ENCODE data around the gene SPRED3.
"Not testable (repeated sequence)": the region's sequence is repeated elsewhere in the genome, so short reads cannot be mapped to it uniquely, and the experiment has no call there.

SPRED3 gene

DNA sequence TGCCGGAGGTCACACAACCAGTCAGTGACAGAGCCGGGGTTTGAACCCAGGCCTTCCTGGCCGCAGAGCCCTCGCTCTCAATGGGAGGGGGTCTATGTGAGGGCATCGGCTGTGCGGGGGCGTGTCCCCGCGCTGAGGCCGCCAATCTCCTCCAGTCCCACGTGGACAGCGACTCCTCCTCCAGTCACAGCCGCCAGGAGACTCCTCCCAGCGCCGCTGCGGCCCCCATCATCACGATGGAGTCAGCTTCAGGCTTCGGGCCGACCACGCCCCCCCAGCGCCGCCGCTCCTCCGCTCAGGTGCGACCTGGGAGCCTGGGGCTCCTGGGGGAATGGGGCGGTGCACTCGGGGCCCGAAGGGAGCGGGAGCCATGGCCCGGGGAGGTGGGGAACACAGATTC, 6.0 kb downstream of the SPRED3 start:
- DNase-seq = no peak

DNA sequence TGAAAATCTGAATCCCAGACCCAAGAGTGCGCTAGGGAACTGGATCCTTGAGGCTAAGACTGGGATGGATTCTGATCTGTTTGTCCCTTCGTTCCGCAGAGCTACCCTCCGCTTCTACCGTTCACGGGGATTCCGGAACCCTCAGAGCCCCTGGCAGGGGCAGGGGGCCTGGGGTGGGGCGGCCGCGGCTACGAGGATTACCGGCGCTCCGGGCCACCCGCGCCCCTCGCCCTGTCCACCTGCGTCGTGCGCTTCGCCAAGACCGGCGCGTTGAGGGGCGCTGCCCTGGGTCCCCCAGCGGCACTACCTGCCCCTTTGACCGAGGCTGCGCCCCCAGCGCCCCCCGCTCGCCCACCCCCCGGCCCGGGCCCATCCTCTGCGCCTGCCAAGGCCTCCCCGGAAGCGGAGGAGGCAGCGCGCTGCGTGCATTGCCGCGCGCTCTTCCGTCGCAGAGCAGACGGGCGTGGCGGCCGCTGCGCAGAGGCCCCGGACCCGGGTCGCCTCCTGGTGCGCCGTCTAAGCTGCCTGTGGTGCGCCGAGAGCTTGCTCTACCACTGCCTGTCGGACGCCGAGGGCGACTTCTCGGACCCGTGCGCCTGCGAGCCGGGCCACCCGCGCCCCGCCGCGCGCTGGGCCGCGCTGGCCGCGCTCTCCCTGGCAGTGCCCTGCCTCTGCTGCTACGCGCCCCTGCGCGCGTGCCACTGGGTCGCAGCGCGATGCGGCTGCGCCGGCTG, 7.1 kb downstream of the SPRED3 start:
- no peak for DNase-seq

DNA sequence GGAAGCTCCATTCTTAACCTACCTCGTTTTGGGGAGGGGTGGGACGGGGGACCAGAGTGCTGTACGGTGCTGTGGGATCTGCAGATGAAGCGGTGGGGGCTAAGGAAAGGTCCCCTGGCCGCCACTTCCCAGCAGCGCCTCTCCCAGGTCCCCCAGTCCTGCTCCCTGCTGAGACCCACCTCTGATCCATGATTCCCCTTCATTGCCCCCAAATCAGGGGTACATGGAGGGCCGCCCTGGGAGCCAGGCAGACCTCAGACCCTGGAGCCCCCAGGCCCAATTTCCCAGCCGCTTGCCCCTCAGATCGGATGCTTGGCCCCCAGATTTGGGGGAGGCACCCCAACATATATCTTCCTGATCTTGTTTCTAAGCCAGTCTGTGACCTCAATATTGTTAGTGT, 10.6 kb downstream of the SPRED3 start:
- DNase-seq = no peak

DNA sequence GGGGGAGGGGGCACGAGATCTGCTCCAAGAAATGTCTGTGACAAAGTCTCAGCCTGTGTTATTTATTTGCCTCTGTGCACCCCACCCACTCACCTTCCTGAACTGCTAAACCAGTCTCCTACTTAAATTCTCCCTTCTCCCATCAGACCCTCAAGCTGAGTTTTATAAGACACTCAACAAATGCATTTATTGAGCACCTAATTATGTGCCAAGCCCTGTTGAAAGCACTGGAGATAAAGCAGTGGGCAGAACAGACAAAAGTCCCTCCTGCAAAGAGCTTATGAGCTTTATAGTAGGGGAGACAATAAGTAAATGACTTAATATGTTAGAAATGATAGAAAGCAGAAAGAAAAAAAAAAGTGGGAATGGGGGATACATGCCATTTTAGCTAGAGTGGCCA, 11.0 kb downstream of the SPRED3 start:
- no peak for DNase-seq

DNA sequence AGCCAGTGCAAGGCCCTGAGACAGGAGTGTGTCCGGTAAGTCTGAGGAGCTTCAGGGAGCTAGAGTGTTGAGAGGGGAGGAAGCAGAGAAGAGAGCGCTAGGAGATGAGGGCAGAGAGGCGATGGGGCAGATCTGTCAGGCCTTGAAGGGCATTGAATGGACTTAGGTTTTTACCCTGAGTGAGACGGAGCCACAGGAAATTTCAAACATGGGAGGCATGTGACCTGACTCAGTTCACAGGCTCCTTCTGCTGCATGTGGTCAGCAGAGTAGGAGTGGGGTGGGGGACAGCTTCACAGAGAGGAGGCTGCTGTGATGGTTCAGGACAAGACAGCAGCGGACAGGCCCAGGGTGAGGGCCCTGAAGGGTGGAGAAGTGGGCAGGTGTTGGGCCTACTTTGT, 11.9 kb downstream of the SPRED3 start:
- DNase-seq = no peak

DNA sequence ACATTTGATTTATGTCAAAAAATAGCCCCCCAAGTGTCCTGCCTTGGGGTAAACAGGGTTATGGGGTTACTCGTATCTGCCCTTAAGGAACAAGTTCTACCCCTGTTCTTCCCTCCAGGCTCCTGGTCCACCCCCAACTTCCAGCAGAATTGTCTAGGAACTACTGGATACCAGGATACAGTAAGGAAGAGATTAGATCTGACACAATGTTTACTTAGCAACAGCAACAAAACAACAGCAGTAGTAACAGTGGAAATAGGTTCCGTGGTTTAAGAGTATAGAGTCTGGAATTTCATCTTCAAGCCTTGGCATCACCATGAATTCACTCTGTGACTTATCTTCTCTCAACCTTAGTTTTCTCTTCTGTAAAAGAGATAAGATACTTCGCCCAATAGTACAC, 12.7 kb downstream of the SPRED3 start:
- no peak for DNase-seq

DNA sequence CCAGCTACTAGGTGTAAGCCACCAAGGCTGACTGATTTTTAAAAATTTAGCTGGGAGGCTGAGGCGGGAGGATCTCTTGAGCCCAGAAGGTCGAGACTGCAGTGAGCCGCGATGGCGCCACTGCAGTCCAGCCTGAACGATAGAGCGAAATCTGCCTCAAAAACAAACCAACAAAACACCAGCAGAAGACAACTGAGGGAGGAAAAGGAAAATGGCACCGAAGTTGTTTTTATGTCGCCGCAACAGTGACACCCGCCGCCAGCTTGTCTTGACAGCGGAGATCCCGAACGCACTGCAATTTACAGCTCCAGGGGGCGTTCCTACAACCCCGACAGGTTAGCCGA, 14.1 kb downstream of the SPRED3 start:
- DNase-seq = no peak

DNA sequence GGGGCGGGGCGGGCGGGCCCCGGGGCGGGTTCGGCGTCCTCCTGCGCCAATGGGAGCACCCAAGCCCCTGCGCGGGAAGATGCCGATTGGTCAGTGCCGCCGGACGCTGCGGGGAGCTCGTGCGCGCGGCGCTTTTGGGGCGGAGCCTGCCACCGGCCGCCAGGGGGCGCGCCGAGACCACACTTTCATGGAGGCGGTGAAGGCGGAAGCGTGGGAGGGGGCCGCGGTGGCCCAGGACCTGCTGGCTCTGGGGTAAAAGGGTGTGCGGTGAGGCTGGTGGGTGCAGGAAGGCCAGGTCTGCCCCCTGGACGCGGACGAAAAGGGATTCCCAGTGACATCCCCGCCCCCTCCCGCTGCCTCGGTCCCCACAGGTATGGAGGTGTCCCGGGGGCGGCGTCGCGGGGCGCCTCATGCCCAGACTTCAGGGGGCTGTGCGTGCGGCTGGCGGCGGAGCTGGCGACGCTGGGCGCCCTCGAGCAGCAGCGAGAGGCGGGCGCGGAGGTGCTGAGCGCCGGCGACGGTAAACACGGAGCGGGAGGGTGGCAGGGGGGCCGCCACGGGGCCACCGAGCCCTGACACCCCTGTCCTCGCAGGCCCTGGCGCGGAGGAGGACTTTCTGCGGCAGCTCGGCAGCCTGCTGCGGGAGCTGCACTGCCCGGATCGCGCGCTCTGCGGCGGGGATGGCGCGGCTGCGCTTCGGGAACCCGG, 14.6 kb downstream of the SPRED3 start, which contains the start of gene FAM98C:
Gene FAM98C, plus strand, starts transcription at position 127 of the 708 bp plus-strand sequence. Its CDS starts 61 bp downstream, at position 188.
- peak; percentile 98 for DNase-seq

DNA sequence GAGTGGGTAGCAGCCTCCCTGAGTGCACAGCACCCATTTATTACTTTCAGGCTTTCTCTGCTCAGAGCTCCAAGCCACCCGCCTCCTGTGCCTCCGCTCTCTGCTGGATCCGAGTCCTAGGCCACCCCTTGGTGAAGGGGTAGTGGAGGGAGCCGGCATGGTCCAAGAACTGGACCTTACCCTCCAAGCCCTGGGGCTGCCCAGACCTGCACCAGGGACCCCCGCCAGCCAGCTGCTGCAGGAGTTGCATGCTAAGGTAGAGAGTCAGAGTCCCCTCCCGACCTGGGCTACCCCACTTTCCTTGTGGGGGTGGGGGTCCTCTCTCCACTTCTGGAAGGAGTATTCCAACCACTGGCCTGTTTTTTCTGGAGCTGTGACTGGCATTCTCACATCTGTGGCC, 16.4 kb downstream of the SPRED3 start:
- no peak for DNase-seq

DNA sequence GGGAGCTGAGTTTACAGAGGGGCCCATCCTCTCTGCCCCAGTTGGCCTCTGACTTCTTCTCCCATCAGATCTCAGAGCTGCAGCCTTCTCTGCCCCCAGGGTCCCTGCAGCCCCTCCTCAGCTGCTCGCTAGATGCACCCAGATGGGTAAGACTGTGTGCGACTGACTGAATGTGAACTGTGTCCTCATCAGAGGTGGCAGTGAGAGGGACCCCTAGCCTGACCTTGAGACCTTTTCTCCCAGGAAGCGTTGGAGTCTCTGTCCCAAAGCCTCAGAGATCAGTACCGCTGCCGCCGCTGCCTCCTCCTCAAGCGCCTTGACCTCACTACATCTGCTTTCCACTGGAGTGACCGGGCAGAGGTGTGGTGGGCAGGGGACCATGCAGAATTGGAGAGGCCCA, 16.8 kb downstream of the SPRED3 start:
- no peak for DNase-seq

DNA sequence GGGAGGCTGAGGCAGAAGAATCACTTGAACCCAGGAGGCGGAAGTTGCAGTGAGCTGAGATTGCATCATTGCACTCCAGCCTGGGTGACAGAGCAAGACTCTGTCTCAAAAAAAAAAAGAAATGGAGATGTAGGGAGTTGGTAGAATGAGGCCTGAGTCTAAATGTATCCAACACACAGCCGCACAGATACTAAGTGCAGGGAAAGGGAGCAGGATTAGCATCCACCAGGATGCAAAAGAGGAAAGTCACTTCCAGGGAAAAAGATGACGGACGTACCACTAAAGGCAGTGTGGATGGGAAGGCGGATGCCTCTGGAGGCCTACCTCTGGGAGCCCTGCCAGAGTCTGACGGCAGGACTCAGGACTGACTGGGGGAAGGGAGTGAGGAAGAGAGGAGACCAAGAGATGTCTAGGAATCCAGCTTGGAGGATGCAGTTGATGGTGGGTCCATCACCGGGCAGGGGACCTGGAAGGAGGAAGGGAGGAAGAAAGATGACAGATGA, 21.2 kb downstream of the SPRED3 start:
- DNase-seq = no peak

DNA sequence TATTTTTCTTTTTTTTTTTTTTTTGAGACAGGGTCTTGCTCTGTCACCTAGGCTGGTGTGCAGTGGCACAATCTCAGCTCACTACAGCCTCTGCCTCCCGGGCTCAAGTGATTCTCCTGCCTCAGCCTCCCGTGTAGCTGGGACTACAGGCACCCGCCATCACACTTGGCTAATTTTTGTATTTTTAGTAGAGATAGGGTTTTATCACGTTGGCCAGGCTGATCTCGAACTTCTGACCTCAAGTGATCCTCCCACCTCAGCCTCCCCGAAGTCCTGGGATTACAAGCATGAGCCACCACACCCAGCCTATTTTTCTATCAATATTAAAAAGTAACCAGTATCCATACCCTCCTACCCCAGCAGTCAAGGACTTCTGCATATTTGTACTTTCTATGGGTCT, 21.9 kb downstream of the SPRED3 start:
- DNase-seq = not testable (repeated sequence)

DNA sequence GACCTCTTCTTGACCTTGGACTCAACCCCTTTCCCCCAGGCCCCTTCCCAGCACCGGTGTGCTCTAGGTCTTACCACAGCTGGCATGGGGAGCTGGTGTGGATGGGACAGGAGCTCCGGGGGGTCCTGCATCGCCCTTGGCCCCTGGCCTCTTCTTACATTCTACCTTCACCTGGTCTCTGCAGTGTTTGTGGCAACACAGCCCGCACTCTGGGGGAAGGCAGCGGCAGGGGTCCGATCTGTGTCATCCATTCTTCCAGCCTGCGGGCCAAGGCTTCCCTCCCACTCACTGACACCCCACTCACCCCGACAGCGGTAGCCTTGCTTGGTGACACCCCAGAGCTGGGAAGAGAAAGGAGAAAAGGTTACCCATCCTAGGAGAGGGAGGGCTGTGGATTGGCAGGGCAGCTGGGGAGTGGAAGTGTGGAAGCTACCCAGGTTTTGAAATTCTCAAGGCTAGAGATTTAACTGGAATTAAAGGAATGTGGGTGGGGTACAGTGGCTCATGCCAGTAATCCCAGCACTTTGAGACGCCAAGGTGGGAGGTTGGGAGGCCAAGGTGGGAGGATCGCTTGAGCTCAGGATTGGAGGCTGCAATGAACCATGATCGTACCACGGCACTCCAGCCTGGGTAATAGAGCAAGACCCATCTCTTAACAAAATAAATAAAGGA, 22.7 kb downstream of the SPRED3 start:
- DNase-seq = no peak

DNA sequence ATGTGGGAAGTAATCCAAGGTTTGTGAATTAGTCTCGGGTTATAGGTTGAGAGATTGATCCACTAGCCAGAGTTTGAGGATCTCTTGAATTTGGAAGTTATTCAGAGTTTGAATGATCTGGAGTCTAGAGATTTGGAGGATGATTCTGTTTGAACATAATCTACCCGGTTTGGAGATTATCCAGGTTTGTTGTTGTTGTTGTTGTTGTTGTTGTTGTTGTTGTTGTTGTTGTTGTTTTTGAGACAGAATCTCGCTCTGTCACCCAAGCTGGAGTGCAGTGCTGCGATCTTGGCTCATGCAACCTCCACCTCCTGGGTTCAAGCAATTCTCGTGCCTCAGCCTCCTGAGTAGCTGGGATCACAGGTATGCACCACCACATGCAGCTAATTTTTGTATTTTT, 23.4 kb downstream of the SPRED3 start:
- not testable (repeated sequence) for DNase-seq

DNA sequence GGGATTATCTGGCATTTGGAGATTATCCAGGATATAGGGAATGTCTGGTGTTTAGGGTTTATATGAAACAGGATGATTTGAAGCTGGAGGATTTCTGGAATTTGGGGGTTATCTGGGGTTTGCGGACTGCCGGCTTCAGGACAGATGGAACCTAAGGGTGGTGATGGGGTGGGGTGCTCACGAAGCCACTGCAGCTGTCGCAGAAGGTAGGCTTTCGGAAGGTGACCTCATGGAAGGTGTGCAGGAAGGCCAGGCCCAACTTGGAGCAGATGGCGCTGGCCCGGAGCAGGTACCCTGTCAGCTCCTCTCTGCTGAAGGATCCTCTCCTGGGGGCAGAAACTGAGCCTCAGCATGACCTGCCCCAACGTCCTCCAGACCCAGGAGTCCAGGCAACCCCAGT, 24.0 kb downstream of the SPRED3 start:
- no peak for DNase-seq

DNA sequence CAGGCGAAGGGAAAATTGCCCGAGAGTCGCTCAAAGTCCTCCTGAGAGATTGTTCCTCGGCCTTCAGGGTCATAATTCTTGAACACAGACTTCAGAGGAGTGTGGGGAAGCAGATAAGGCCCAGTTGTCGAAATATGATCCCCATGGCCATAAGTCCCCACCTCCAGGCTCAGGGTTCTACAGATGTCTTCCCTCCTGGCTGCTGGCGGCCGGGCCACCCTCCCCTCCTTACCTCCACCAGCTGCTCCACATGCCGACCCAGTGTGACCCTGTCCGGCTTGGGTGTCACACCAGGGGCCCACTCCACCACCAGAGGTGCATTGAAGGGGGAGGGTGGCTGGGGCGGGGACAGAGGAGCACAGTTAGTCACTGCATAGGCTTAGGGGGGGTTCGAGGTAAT, 24.5 kb downstream of the SPRED3 start:
- DNase-seq = no peak

DNA sequence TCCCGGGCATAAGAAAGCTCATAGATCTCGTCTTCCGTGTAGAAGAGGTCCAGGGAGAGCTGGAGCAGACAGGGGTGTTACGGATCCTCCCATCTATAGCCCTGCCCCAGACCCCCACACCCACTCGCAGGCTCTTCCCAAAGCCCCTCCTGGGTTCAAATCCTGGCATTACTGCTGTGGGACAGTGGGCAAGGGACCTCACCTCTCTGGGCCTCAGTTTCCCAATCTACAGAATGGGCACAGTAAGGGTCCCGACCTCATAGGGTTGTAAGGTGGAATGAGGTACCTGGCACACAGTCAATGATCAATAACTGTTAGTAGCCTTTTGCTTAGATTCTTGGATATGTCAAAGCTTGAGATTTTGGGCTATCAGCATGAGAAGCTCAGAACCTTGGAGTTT, 24.9 kb downstream of the SPRED3 start:
- DNase-seq = no peak

DNA sequence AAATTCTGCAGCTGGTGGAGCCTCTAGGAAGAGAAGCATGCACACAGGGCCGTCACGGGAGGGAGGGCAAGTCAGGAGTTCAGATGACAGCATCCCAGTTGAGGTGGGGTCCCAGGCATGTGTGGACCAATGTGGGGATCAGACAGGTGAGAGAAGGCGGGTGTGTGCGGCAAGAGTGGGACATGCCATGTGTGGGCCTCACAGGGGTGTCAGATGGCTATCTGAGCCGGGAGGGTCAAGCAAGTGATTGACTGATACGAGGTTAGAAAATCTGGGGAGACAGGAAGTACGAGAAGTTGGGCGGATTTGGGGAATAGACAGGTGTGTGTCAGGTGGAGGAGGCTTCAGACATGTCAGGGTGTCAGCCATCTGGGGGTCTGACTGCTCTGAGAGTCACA, 28.6 kb downstream of the SPRED3 start:
- DNase-seq = no peak

DNA sequence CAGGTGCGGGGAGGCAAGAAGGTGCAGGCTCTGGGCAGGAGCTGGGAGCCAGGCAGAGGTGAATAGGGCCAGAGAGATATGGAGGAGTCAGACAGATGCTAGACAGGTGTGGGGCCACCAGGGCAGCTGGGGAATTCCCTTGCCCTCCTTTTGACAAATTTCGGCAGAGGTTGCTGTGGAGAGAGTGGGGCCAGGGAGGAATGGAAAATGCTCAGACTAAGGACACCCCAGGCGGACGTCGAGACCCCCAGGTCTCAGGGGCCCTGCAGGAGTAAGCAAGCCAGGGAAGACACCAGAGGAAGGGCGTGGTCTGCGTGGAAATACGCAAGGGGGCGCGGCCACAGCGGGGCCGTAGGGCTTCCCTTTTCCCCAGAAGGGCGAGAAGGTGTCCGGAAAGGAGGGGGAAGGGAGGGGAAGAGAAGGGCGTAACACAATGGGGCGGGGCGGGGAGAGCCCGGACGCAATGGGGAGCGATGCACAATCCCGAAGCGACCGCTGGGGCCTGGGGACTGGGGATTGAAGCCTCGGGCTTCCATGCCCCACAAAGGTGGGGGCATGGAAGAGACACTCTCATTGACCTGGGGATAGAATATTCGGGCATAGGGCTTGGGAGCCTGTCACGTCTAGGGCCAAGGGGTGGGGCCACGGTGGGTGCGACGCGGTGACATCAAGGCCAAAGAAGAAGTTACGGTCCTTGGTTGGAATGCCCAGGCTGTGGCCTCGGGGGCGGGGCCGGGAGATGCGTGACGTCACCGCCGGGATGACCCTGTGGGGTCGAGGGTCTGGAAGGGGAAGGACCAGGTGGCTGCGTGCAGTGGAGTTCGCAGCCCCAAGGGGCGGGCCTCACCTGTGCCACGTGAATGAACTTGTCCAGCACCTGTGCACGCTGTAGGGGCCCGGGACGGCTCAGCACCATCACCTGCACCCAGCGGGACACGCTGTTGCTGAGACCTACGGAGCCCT, 29.3 kb downstream of the SPRED3 start:
- DNase-seq = peak; percentile 87

DNA sequence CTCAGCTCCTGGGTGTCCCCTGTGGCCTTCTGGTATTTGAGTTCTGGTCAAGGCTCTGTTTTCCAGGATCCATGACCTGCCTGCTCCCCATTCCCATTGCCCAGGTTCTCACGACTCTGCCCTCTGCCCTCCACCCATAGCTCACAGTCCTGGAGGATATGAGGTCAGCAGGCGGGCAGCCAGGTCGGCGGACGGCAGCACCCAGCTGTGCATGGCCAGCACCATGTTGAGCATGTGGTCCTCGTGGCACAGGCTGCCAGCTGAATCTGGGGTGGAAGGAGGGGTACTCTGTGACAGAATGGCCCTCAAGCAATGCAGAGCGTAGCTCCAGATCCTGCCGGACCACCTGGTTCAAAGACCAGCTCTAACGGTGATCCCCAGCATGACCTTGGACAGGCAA, 32.4 kb downstream of the SPRED3 start:
- DNase-seq = no peak

DNA sequence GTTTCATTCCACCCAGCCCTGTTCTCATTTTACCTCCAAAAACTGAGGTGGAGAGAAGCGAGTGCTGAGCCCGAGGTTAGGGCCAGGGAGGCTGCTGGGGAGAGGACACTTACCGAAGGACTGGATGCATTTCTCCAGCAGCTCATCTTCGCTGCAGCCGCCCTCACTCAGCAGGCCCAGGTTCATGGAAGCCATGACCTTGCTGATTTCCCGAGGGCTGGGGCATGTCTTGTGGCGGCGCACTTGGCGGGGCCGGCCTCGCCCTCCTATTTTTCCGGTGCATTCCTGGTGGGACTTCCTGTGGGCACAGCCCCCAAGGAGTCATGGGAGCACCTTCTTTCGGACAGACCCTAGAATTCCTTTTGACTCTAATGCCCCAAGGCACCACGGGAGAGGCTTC, 33.4 kb downstream of the SPRED3 start:
- no peak for DNase-seq

DNA sequence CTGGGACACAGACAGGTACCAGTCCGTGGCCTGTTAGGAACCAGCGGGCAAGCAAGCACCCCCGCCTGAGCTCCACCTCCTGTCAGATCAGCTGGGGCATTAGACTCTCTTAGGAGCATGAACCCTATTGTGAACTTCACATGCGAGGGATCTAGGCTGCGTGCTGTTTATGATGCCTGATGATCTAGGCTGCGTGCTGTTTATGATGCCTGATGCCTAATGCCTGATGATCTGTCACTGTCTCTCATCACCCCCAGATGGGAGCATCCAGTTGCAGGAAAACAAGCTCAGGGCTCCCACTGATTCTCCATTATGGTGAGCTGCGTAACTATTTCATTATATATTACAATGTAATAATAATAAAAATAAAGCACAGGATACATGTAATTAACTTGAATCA, 33.9 kb downstream of the SPRED3 start:
- DNase-seq = no peak

DNA sequence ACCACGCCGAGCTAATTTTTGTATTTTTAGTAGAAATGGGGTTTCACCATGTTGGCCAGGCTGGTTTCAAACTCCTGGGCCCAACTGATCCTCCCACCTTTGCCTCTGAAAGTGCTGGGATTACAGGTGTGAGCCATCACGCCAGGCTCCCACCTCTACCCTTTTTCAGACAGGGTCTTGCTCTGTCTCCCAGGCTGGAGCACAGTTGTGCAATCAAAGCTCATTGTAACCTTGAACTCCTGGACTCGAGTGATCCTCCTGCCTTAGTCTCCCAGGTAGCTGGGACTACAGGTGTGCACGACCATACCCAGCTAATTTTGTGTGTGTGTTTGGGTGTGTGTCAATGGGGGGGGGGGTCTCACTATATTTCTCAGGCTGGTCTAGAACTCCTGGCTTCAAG, 35.8 kb downstream of the SPRED3 start:
- DNase-seq = no peak
